ENCODE measurements around the gene PTPRG.

DNA sequence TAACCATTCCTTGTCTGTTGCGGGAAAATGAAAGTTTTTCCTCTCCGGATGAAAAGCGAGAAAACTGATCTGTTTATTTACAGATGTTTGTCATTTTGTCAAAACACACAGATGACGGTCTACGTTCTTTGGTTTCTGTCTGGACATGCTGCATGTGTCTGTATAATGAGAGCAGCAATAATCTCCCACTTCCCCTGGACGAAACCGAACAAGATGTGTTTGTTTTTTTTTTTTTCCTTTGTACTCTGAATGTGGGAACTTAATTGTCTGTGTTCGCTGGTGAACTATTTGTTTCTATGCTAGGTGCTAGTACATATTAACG, 33.6 kb downstream of the PTPRG start:
- TF ChIP-seq, protein P1, sequence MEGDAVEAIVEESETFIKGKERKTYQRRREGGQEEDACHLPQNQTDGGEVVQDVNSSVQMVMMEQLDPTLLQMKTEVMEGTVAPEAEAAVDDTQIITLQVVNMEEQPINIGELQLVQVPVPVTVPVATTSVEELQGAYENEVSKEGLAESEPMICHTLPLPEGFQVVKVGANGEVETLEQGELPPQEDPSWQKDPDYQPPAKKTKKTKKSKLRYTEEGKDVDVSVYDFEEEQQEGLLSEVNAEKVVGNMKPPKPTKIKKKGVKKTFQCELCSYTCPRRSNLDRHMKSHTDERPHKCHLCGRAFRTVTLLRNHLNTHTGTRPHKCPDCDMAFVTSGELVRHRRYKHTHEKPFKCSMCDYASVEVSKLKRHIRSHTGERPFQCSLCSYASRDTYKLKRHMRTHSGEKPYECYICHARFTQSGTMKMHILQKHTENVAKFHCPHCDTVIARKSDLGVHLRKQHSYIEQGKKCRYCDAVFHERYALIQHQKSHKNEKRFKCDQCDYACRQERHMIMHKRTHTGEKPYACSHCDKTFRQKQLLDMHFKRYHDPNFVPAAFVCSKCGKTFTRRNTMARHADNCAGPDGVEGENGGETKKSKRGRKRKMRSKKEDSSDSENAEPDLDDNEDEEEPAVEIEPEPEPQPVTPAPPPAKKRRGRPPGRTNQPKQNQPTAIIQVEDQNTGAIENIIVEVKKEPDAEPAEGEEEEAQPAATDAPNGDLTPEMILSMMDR (IDR thresholded peaks at IDR 0.05), result no peak
- TF ChIP-seq POLR2A (IDR thresholded peaks at IDR 0.05), result no peak

Measured in body of pancreas (tissue), 4 donors.